SH-SY5Y (cell line): Measurements from ENCODE around the gene SCO2.

Source experiments
- GATA2 ChIP-seq: IDR thresholded peaks from 2 replicates; pipeline ENCODE4 v1.6.1; 2011; ENCODE audit warnings: mild to moderate bottlenecking, low read depth, low read length
- GATA3 ChIP-seq: IDR thresholded peaks from 2 replicates; pipeline ENCODE4 v1.6.1; 2011; ENCODE audit warnings: low read depth, mild to moderate bottlenecking, low read length, moderate library complexity

The SCO2 gene

DNA sequence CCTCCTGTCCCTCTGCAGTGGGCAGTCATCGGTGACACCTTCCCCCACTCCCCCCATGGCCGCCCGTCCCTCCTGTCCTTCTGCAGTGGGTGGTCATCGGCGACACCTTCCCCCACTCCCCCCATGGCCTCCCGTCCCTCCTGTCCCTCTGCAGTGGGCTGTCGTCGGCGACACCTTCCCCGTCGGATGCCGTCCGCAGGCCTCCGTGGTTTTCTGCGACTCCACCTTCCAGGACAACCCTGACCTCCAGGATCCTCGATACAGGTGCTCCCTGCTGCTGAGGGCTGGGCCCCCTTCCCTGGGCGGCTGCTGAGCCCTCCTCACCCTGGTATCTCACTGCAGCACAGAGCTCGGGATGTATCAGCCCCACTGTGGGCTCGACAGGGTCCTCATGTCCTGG is 36.5 kb downstream of the SCO2 start:
- no peak for TF ChIP-seq GATA2
- no peak for TF ChIP-seq GATA3

DNA sequence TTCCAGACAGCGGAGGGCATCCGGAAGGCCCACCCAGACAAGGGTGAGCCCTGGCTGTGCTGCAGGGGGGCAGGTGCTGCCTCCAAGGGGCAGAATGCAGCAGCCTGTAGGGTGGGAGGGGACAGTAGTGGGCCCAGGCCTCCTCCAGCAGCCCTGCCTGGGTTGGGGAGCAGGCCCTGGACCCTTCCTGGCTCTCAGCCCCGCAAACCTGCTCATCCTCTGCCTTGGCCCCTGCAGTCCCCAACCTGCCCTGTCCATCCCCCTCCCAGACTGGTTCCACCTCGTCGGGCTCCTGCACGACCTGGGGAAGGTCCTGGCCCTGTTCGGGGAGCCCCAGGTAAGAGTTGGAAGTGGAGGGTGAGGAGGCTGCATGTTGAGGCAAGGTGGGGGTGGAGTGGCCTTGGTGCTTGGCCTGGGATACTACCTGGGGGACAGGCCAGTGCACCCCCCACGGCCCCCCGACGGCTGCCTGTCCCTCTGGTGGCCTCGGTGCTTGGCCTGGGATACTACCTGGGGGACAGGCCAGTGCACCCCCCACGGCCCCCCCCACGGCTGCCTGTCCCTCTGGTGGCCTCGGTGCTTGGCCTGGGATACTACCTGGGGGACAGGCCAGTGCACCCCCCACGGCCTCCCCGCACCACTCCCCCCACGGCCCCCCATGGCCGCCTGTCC is 37.3 kb downstream of the SCO2 start:
- no peak for TF ChIP-seq GATA2
- no peak for TF ChIP-seq GATA3

DNA sequence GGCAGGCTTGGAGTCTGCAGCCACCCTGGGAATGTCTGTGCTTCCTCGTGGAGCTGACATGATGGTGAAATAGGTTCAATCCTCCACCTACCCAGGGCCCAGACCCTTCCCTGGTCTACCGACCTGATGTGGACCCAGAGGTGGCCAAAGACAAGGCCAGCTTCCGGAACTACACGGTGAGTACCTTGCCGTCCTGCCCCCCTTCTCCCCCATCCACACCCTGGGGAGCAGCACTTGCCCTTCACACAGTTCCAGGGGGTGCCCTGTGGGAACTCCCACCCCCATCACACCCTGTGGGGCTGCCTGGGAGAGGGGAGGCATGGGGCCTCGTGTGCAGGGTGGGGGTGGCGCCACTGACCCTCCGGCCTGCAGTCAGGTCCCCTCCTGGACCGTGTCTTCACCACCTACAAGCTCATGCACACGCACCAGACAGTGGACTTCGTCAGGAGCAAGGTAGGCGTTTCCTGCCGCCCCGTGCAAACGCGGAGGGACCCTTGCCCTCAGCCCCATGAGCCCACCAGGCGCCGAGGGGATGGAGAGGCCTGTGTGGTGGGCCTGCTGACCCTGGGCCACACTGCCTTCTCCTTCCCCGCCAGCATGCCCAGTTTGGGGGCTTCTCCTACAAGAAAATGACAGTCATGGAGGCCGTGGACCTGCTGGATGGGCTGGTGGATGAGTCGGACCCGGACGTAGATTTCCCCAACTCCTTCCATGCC is 38.0 kb downstream of the SCO2 start:
- TF ChIP-seq GATA2 (no peak), GATA3 (no peak)

DNA sequence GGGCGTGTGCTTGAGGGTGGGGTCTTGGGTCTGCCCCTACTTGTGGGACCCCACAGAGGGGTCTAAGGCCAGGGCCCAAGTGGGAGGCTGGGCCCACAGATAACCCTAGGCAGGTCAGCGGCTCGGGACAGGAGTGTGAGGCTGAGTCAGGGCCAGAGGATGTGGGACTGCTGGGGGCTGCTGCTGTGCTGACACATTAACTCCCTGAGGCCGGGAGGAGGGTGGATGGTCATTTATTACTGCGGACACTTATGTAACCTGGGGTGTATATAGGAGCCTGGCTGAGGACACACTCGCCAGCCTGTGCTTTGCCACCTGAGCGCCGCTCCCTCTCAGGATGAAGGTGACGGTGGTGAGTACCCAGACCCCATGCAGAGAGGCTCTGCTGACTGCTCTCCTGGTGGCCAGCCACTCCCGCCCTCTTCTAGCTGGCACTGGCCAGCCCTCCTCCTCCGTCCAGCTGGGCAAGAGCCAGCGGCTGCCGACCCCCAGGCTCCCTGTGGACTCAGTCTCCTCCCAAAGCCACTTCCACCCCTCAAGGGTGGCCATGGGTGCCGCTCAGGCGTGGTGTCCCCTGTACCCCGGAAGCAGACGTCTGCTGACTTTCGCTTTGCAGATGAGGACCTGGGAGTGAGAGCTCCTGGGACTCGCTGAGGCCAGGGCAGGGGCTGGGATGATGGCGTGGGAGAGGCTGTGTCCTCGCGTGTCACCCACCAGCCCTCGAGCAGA is 38.7 kb downstream of the SCO2 start, which contains the start of gene MIOX:
MIOX (plus strand) TSS at position 299 of the 729 bp plus-strand sequence; CDS start at position 338, 39 bp downstream.
- no peak for TF ChIP-seq GATA3
- TF ChIP-seq GATA2 = no peak

DNA sequence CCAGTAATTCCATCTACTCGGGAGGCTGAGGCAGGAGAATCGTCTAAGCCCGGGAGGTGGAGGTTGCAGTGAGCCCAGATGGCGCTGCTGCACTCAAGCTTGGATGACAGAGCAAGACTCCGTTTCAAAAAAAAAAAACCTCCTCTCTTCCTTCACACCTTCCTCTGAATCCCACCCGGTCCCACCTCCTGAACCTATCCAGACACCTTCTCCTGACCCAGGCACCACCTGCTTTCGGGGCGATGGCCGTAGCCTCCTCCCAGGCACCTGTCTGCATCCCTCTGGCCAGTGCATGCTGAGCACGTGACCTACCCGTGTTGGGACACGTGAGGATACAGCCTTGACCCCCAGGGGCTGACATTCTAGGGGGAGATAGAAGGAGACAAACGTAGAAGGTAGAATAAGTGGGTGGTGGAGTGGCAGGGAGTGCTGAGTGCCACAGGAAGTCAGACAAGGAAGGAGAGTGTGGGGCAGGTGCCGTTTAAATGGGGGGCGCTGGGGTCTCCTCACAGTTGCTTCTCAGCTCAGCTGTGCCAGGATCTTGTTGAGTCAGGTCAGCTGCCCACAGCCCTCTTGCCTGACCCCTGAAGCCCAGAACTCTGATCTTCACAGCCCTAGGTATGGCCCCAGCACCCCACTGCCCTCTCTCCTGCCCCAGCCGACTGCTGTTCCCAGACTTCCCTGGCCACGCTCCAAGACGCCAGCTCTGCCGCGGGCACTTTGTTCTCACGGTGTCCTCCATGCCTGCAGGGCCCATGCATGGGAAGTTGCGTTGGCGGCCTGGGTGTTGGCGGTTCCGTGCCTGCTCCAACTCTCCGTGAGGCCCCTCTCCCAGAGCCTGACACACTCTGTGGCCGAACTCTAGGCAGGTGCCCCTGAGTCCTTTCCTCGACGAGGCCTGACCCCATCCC is 39.9 kb downstream of the SCO2 start:
- TF ChIP-seq GATA3 (no peak), GATA2 (no peak)

DNA sequence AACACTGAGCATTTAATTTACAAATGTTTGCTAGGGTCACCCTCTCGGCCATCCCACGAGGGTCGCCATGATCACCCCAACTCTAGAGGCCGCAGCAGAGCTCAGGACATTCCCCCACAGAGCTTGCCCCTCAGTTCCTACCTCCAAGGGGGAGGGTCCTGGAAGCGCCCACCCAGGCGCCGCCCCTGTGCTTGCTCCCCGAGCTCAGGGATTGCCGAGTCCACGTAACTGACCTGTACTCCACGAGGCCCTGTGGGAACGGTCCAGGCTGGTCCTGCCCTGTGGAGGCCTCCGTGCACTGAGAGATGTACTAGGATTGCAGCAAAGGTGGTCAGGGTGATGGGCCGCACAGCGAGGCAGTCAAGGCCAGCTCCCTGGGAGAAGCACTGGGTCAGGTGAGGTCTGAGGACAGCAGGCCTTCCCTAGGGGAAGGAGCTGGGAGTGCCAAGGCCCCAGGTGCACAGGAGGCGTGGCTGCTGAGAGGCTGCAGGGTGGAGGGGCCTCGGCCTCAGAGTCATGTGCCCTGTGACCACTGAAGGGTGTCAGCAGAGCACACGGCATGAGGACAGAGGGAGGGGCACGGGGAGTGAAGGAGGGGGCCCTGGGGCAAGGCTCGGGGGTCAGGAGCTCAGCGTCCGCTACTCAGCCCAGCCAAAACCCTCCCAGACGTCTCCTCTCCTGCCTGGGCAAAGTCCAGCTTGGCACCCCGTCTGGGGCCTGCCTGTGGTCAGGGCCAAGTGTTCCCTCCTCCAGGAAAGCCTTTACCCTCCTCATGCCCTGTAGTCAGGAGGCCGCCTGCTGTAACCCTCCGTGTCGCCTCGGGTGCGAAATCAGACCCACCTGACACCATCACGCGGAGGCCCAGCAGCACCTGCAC is 41.2 kb downstream of the SCO2 start:
- TF ChIP-seq GATA2 (no peak), GATA3 (no peak)

DNA sequence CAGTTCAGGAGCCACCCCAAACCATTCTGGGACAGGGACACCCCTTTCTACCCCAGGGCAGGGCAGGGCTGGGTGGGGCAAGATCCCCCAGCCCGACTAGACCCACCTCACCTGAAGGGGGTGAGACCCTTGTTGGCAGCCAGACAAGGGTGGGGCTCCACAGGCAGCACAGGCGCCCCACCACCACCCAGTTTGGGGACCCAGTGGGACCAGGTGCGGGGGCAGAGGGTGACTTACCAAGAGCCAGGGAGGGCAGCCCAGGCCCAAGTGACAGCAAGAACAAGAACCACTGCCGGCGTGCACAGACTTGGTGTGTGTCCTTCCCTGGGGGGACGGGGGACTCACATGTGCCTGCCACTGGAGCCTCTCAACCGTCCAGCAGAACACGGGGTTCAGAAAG is 41.8 kb downstream of the SCO2 start:
- TF ChIP-seq GATA3 = no peak
- TF ChIP-seq GATA2 = no peak

DNA sequence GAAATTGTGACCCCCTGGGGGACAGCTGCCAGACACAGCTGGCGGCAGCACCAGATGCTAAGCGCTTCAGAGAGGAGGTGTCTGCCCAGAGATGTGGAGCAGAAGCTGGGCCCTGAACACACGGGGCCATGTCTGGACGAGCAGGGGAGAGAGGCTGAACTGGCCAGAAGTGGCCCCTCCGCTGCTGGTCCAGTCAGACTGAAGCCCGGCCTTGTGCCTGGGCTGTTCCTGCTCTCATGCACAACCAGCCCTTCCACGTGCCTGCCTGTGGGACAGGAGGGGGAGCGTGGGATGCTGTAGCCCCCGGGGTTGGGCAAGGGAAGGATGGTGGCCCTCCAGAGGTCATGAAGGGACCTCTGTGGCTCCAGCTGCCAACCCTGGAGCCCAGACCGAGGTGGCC is 42.3 kb downstream of the SCO2 start:
- TF ChIP-seq GATA3 (no peak), GATA2 (no peak)

DNA sequence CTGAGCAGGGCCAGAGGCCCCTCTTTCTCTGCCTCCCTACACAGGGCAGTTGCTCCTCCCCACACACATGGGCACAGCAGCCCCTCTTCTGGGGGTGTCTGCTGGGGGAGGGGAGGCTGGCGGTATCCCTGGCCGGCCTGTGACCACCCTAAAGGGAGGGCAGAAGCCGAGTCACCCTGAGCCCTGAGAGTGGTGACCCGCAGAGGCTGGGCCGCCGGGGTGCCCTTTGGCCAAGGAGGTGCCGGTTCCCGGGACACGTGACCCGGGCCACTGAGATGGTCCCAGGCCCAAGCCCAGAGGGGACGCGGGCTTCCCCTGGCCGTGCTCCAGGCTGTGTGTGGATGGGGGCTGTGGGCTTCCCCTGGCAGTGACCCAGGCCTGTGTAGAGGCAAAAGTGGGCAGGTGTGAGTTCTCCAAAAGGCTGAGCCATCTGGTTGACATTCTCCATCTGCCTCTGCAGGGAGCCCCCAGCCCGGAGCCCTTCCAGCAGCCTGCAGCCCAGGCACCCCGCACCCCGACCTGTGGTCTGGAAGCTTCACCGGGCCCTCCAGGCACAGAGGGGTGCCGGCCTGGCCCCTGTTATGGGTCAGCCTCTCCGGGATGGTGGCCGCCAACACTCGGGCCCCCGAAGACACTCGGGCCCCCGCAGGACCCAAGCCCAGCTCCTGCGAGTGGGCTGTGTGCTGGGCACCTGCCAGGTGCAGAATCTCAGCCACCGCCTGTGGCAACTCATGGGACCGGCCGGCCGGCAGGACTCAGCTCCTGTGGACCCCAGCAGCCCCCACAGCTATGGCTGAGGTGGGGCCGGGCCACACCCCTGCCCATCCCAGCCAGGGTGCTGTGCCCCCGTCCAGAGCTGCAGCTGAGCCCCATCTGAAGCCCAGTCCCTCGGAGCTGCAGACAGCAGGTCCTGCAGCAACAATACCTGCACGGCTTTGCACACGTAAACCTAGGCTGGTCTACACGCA is 43.0 kb downstream of the SCO2 start:
- no peak for TF ChIP-seq GATA2
- no peak for TF ChIP-seq GATA3

DNA sequence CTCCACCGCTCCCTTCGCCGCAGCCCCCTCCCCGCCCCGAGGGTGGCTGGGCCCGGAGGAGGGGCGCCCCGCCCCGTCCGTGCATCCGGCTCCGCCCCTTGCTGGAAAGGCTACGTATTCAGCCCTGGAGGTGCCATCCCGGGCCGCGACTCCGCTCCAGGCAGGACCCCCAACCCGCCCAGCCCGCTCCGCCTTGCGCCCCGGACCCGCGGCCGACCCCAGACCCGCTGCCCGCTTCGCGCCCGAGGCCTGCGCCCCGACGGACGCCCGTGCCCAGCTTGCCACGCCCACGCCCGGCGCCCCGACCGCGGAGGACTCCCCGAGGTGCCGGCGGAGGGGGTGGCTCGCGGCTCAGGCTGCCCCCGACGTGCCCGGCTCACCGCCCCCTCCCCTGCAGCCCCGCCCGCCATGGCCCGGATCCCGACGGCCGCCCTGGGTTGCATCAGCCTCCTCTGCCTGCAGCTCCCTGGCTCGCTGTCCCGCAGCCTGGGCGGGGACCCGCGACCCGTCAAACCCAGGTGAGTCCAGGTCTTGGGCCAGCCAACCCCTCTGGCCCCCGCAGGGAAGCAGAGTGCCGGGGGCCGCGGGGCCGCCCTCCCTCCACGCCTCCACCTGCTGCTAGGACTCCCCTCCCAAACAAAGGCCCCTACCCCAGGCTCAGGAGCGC is 43.8 kb downstream of the SCO2 start, which contains the start of gene ADM2:
ADM2 (plus strand) TSS at position 104 of the 667 bp plus-strand sequence; CDS start at position 409, 305 bp downstream.
- TF ChIP-seq GATA2 (no peak), GATA3 (no peak)

DNA sequence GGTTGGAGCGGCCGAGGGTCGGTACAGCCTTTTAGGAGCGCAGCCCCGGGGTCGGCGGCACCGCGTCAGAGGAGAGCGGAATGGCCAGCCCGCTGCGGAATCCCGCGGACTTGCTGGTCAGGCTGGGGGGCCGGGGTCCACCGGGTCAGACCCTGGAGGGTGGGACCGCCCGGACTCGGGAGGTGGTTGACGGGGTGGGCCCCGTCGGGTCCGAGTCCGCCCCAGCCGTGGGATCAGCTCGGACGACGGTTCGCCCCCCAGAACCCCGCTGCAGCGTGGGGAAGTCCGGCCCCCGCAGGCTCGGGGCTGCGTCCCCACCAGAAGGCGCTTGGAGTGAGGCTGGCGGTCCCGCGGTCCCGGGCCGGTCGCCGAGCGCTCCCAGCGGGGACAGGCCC is 44.4 kb downstream of the SCO2 start:
- no peak for TF ChIP-seq GATA2
- TF ChIP-seq GATA3 = no peak

DNA sequence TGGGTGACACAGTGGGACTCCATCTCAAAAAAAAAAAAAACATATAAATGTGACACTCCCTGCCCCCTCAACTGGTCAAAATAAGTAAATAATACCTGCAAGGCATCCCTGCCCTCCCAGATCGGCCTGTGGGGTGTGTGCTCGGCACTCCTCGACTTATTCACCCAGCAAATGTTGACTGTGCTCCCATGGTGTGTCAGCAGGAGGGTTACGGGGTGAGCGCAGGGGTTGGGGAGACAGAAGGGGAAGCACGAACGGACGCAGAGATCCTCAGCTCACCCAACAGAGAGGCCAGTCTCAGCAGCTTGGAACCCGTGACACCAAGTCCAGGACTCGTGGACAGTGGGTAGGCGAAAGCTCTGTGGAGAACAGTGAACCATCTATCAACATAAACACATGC is 45.7 kb downstream of the SCO2 start:
- no peak for TF ChIP-seq GATA3
- no peak for TF ChIP-seq GATA2
